BLaER1 (cell line): Measurements from ENCODE around the gene RPS6KA2.

Experiments
- H3K27ac ChIP-seq: shearing (Covaris generic); formaldehyde crosslinking; 2 replicates; pipeline ENCODE4 v1.8.1; 2022
- H3K27me3 ChIP-seq: shearing (Covaris generic); formaldehyde crosslinking; 2 replicates; pipeline ENCODE4 v1.8.1; 2022
- H3K36me3 ChIP-seq: shearing (Covaris generic); formaldehyde crosslinking; 2 replicates; pipeline ENCODE4 v1.8.1; 2022
- H3K4me1 ChIP-seq: shearing (Covaris generic); formaldehyde crosslinking; 2 replicates; pipeline ENCODE4 v1.8.1; 2022
- H3K4me2 ChIP-seq: shearing (Covaris generic); formaldehyde crosslinking; 2 replicates; pipeline ENCODE4 v1.8.1; 2022
- H3K4me3 ChIP-seq: shearing (Covaris generic); formaldehyde crosslinking; 2 replicates; pipeline ENCODE4 v1.8.1; 2022
- H3K9ac ChIP-seq: shearing (Covaris generic); formaldehyde crosslinking; 2 replicates; pipeline ENCODE4 v1.8.1; 2022
- H3K9me3 ChIP-seq: shearing (Covaris generic); formaldehyde crosslinking; 2 replicates; pipeline ENCODE4 v1.8.1; 2022
- H4K20me1 ChIP-seq: shearing (Covaris generic); formaldehyde crosslinking; 2 replicates; pipeline ENCODE4 v1.8.1; 2022
- Cebpa-rat ChIP-seq: shearing (Covaris generic); IDR thresholded peaks from 2 replicates; pipeline ENCODE4 v1.8.1; 2022

Gene RPS6KA2

GRCh38 chr6:166656230-166657151 is 29.4 kb upstream of the RPS6KA2 start:
- no peak overlapping the region for H3K27ac ChIP-seq
- H3K4me1 ChIP-seq = peaks cover 54% of the 10 kb centered on the region
- TF ChIP-seq Cebpa-rat = no peak
- H4K20me1 ChIP-seq = no peaks in the 10 kb centered on the region
- H3K36me3 ChIP-seq = no peaks in the 10 kb centered on the region
- H3K4me3 ChIP-seq = no peak overlapping the region
- H3K27me3 ChIP-seq = no peaks in the 10 kb centered on the region
- H3K9me3 ChIP-seq = no peaks in the 10 kb centered on the region
- peak overlapping the region; percentile 71 for H3K4me2 ChIP-seq
- no peak overlapping the region for H3K9ac ChIP-seq

- Histone ChIP-seq H3K27ac (no peak overlapping the region), H3K4me3 (no peak overlapping the region), H3K27me3 (no peaks in the 10 kb centered on the region), H3K4me2 (peak overlapping the region; percentile 44), H3K9ac (no peak overlapping the region), H3K9me3 (no peaks in the 10 kb centered on the region), H3K36me3 (no peaks in the 10 kb centered on the region), H3K4me1 (peaks cover 61% of the 10 kb centered on the region), H4K20me1 (no peaks in the 10 kb centered on the region)
- no peak for TF ChIP-seq Cebpa-rat
These were observed 28.7 kb upstream of the RPS6KA2 start for GRCh38 chr6:166655713-166656229.

- Histone ChIP-seq H3K4me3 (no peak overlapping the region), H4K20me1 (no peaks in the 10 kb centered on the region), H3K27me3 (no peaks in the 10 kb centered on the region), H3K4me1 (peaks cover 66% of the 10 kb centered on the region), H3K9ac (no peak overlapping the region), H3K4me2 (peak overlapping the region; percentile 44), H3K36me3 (no peaks in the 10 kb centered on the region), H3K27ac (no peak overlapping the region), H3K9me3 (no peaks in the 10 kb centered on the region)
- TF ChIP-seq Cebpa-rat = no peak
These were observed 28.2 kb upstream of the RPS6KA2 start for GRCh38 chr6:166655251-166655650.

- Histone ChIP-seq H3K4me1 (peaks cover 73% of the 10 kb centered on the region), H3K27me3 (no peaks in the 10 kb centered on the region), H3K9ac (no peak overlapping the region), H3K4me2 (peak overlapping the region; percentile 44), H3K36me3 (no peaks in the 10 kb centered on the region), H4K20me1 (no peaks in the 10 kb centered on the region), H3K27ac (no peak overlapping the region), H3K4me3 (no peak overlapping the region), H3K9me3 (no peaks in the 10 kb centered on the region)
- no peak for TF ChIP-seq Cebpa-rat
These were observed 27.5 kb upstream of the RPS6KA2 start for GRCh38 chr6:166654573-166654972.

GRCh38 chr6:166653639-166653941 is 26.5 kb upstream of the RPS6KA2 start:
- Histone ChIP-seq H3K4me1 (peaks cover 80% of the 10 kb centered on the region), H3K9me3 (no peaks in the 10 kb centered on the region), H3K36me3 (no peaks in the 10 kb centered on the region), H3K9ac (no peak overlapping the region), H3K27ac (no peak overlapping the region), H3K4me2 (no peak overlapping the region), H4K20me1 (no peaks in the 10 kb centered on the region), H3K27me3 (no peaks in the 10 kb centered on the region), H3K4me3 (no peak overlapping the region)
- no peak for TF ChIP-seq Cebpa-rat

GRCh38 chr6:166650824-166651807 is 24.1 kb upstream of the RPS6KA2 start:
- H3K27ac ChIP-seq = peak overlapping the region; percentile 47; the same call in 1 of the 2 replicates
- H3K4me2 ChIP-seq = peak overlapping the region; percentile 85
- H3K4me3 ChIP-seq = no peak overlapping the region
- no peaks in the 10 kb centered on the region for H4K20me1 ChIP-seq
- no peaks in the 10 kb centered on the region for H3K27me3 ChIP-seq
- H3K9ac ChIP-seq = no peak overlapping the region
- peaks cover 7% of the 10 kb centered on the region; the same call in 1 of the 2 replicates for H3K9me3 ChIP-seq
- H3K4me1 ChIP-seq = peaks cover 62% of the 10 kb centered on the region
- TF ChIP-seq Cebpa-rat = no peak
- H3K36me3 ChIP-seq = no peaks in the 10 kb centered on the region

GRCh38 chr6:166650047-166650446 is 23.0 kb upstream of the RPS6KA2 start:
- H4K20me1 ChIP-seq = no peaks in the 10 kb centered on the region
- H3K36me3 ChIP-seq = no peaks in the 10 kb centered on the region
- no peak for TF ChIP-seq Cebpa-rat
- H3K9me3 ChIP-seq = peaks cover 7% of the 10 kb centered on the region; the same call in 1 of the 2 replicates
- peak overlapping the region; percentile 8; the same call in 1 of the 2 replicates for H3K9ac ChIP-seq
- peak overlapping the region; percentile 85 for H3K4me2 ChIP-seq
- H3K4me1 ChIP-seq = peaks cover 52% of the 10 kb centered on the region
- H3K27me3 ChIP-seq = no peaks in the 10 kb centered on the region
- peak overlapping the region; percentile 48; the same call in 1 of the 2 replicates for H3K27ac ChIP-seq
- H3K4me3 ChIP-seq = peak overlapping the region; percentile 41

- TF ChIP-seq Cebpa-rat = no peak
- Histone ChIP-seq H3K27ac (no peak overlapping the region), H3K27me3 (no peaks in the 10 kb centered on the region), H3K9ac (no peak overlapping the region), H3K9me3 (peaks cover 12% of the 10 kb centered on the region), H4K20me1 (no peaks in the 10 kb centered on the region), H3K36me3 (no peaks in the 10 kb centered on the region), H3K4me3 (no peak overlapping the region), H3K4me1 (peaks cover 40% of the 10 kb centered on the region), H3K4me2 (peak overlapping the region; percentile 85)
These were observed 21.8 kb upstream of the RPS6KA2 start for GRCh38 chr6:166648846-166649245.

GRCh38 chr6:166647896-166648295 is 20.8 kb upstream of the RPS6KA2 start:
- H3K9me3 ChIP-seq = peaks cover 18% of the 10 kb centered on the region
- TF ChIP-seq Cebpa-rat = no peak
- no peaks in the 10 kb centered on the region for H3K27me3 ChIP-seq
- H3K36me3 ChIP-seq = no peaks in the 10 kb centered on the region
- no peaks in the 10 kb centered on the region for H4K20me1 ChIP-seq
- no peak overlapping the region for H3K9ac ChIP-seq
- no peak overlapping the region for H3K4me3 ChIP-seq
- peaks cover 40% of the 10 kb centered on the region for H3K4me1 ChIP-seq
- no peak overlapping the region for H3K4me2 ChIP-seq
- H3K27ac ChIP-seq = no peak overlapping the region
